Fibroblast of lung (primary cell): ENCODE data around the gene SMIM38.

ENCODE experiments used
- CTCF ChIP-seq, 2 donors: IDR thresholded peaks in 1 of 2; conservative IDR thresholded peaks in 1 of 2; 1 replicate in 1 of 2; 2 replicates in 1 of 2; pipeline ENCODE4 v1.5.1; 2011 to 2012; ENCODE audit warnings: low read length in 2 of 2, control low read depth in 1 of 2, inconsistent platforms in 1 of 2, low read depth in 1 of 2, mild to moderate bottlenecking in 1 of 2
- EZH2 ChIP-seq: IDR thresholded peaks from 2 replicates; pipeline ENCODE4 v1.5.1; 2012; ENCODE audit warnings: low read length, control low read depth, mild to moderate bottlenecking; ENCODE audit errors: missing control alignments

GRCh38 chr11:69150175-69150574 lies 5.6 kb upstream of the SMIM38 start:
- TF ChIP-seq EZH2 (no peak), CTCF (conservative IDR thresholded peaks at IDR 0.05 in 1 of 2, IDR thresholded peaks at IDR 0.05 in 1 of 2; ENCODE audit: low read depth in 1 of 2, low read length in 2 of 2) (no peak)
